GM12878 (cell line): Measurements from ENCODE around the gene CBFA2T3.

Source experiments
- BACH1 ChIP-seq: fragments of 450-650 bp; IDR thresholded peaks from 2 replicates; pipeline ENCODE4 v1.6.1; 2017; ENCODE audit warnings: mild to moderate bottlenecking, borderline replicate concordance
- BMI1 ChIP-seq: fragments of 450-650 bp; IDR thresholded peaks from 2 replicates; pipeline ENCODE4 v1.6.1; 2016; ENCODE audit warnings: mild to moderate bottlenecking, moderate library complexity, borderline replicate concordance
- CHD2 ChIP-seq: IDR thresholded peaks from 2 replicates; pipeline ENCODE4 v1.6.1; 2011; ENCODE audit warnings: low read depth, low read length, improper control_type of control experiment, borderline replicate concordance
- MYB ChIP-seq: fragments of 150-350 bp; IDR thresholded peaks from 2 replicates; pipeline ENCODE4 v1.6.1; 2014; ENCODE audit warnings: mild to moderate bottlenecking, low read depth, low read length, borderline replicate concordance
- POLR2A ChIP-seq: IDR thresholded peaks from 2 replicates; pipeline ENCODE4 v1.6.1; 2011; ENCODE audit warnings: low read depth, mild to moderate bottlenecking, low read length
- RAD21 ChIP-seq: IDR thresholded peaks from 2 replicates; pipeline ENCODE4 v1.6.1; 2011; ENCODE audit warnings: mild to moderate bottlenecking, low read depth, low read length, moderate library complexity; ENCODE audit not compliant: insufficient read depth
- SRF ChIP-seq, 2 experiments: IDR thresholded peaks; 2 replicates each; pipeline ENCODE4 v1.6.1; 2011; ENCODE audit warnings: low read depth in 2 of 2, low read length in 2 of 2, mild to moderate bottlenecking in 1 of 2, moderate library complexity in 1 of 2
- YY1 ChIP-seq: IDR thresholded peaks from 2 replicates; pipeline ENCODE4 v1.6.1; 2011; ENCODE audit warnings: low read depth, mild to moderate bottlenecking, low read length
- TF ChIP-seq, protein P1 (sequence below), 3 experiments: IDR thresholded peaks in 2 of 3; conservative IDR thresholded peaks in 1 of 3; 2 replicates each; pipeline ENCODE4 v1.5.1; 2011; ENCODE audit warnings: low read depth in 3 of 3, low read length in 3 of 3, mild to moderate bottlenecking in 3 of 3, control low read depth in 2 of 3, moderate library complexity in 2 of 3, inconsistent platforms in 1 of 3, mixed read lengths in 1 of 3; ENCODE audit not compliant: control insufficient read depth in 2 of 3, insufficient read depth in 1 of 3; ENCODE audit errors: extremely low read depth in 1 of 3
- TF ChIP-seq, protein P2 (sequence below): IDR thresholded peaks from 2 replicates; pipeline ENCODE4 v1.6.1; 2012; ENCODE audit warnings: low read length, inconsistent platforms

- TF ChIP-seq YY1 (no peak), CHD2 (no peak), POLR2A (no peak), RAD21 (no peak), BACH1 (no peak), SRF (IDR thresholded peaks at IDR 0.05; ENCODE audit: low read depth in 2 of 2, low read length in 2 of 2) (no peak), BMI1 (no peak), MYB (no peak)
- TF ChIP-seq, protein P1, sequence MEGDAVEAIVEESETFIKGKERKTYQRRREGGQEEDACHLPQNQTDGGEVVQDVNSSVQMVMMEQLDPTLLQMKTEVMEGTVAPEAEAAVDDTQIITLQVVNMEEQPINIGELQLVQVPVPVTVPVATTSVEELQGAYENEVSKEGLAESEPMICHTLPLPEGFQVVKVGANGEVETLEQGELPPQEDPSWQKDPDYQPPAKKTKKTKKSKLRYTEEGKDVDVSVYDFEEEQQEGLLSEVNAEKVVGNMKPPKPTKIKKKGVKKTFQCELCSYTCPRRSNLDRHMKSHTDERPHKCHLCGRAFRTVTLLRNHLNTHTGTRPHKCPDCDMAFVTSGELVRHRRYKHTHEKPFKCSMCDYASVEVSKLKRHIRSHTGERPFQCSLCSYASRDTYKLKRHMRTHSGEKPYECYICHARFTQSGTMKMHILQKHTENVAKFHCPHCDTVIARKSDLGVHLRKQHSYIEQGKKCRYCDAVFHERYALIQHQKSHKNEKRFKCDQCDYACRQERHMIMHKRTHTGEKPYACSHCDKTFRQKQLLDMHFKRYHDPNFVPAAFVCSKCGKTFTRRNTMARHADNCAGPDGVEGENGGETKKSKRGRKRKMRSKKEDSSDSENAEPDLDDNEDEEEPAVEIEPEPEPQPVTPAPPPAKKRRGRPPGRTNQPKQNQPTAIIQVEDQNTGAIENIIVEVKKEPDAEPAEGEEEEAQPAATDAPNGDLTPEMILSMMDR (IDR thresholded peaks at IDR 0.05 in 2 of 3, conservative IDR thresholded peaks at IDR 0.05 in 1 of 3; ENCODE audit: control insufficient read depth in 2 of 3, extremely low read depth in 1 of 3, insufficient read depth in 1 of 3, low read depth in 3 of 3, low read length in 3 of 3) = no peak
- TF ChIP-seq, protein P2, sequence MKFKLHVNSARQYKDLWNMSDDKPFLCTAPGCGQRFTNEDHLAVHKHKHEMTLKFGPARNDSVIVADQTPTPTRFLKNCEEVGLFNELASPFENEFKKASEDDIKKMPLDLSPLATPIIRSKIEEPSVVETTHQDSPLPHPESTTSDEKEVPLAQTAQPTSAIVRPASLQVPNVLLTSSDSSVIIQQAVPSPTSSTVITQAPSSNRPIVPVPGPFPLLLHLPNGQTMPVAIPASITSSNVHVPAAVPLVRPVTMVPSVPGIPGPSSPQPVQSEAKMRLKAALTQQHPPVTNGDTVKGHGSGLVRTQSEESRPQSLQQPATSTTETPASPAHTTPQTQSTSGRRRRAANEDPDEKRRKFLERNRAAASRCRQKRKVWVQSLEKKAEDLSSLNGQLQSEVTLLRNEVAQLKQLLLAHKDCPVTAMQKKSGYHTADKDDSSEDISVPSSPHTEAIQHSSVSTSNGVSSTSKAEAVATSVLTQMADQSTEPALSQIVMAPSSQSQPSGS = no peak
These were observed 2.5 kb upstream of the CBFA2T3 start for GRCh38 chr16:88979353-88980015.
